GM12875 (cell line): ENCODE measurements around the gene CORO2B.

Experiments
- H3K4me3 ChIP-seq: one replicate; pipeline ENCODE4 v1.5.1; 2011; ENCODE audit warnings: low read depth, low read length, control low read depth
- CTCF ChIP-seq: IDR thresholded peaks from 2 replicates; pipeline ENCODE4 v1.5.1; 2011; ENCODE audit warnings: low read depth, mild to moderate bottlenecking, control low read depth, inconsistent platforms, low read length, moderate library complexity, borderline replicate concordance; ENCODE audit not compliant: insufficient read depth

CORO2B gene

GRCh38 chr15:68610825-68611224 is 32.0 kb downstream of the CORO2B start:
- TF ChIP-seq CTCF, result no peak
- H3K4me3 ChIP-seq, result no peak overlapping the region

- no peak overlapping the region for H3K4me3 ChIP-seq
- no peak for TF ChIP-seq CTCF
These were observed 33.7 kb downstream of the CORO2B start for GRCh38 chr15:68612503-68612902.

GRCh38 chr15:68612979-68613740 is 34.4 kb downstream of the CORO2B start:
- no peak for TF ChIP-seq CTCF
- no peak overlapping the region for H3K4me3 ChIP-seq

- TF ChIP-seq CTCF, result no peak
- no peak overlapping the region for H3K4me3 ChIP-seq
These were observed 35.7 kb downstream of the CORO2B start for GRCh38 chr15:68614286-68615035.

- no peak overlapping the region for H3K4me3 ChIP-seq
These were observed 36.5 kb downstream of the CORO2B start for GRCh38 chr15:68615301-68615700.

GRCh38 chr15:68615811-68616210 is 37.0 kb downstream of the CORO2B start:
- H3K4me3 ChIP-seq, result no peak overlapping the region
- TF ChIP-seq CTCF, result no peak

More at GRCh38 chr15:68615301-68615700, 36.5 kb downstream of the CORO2B start:
- TF ChIP-seq CTCF, result no peak

- H3K4me3 ChIP-seq, result no peak overlapping the region
- no peak for TF ChIP-seq CTCF
These were observed 37.6 kb downstream of the CORO2B start for GRCh38 chr15:68616397-68616796.
